ENCODE data around the gene KIF13A.

Gene KIF13A

GRCh38 chr6:17919496-17919895, 67.9 kb downstream of the KIF13A start:
- no peak for DNase-seq (ENCODE audit: low read depth in 1 of 2, low spot score in 1 of 2)
- Histone ChIP-seq H3K27me3 (ENCODE audit: insufficient read depth, poor library complexity, severe bottlenecking) (no peaks in the 10 kb centered on the region), H3K27ac (replicated peaks) (no peak overlapping the region), H3K4me3 (replicated peaks; ENCODE audit: insufficient read depth, low read length) (no peak overlapping the region)
- no peak for TF ChIP-seq POLR2AphosphoS5 (IDR thresholded peaks at IDR 0.05; ENCODE audit: low read depth)
- no peak for TF ChIP-seq SPI1 (IDR thresholded peaks at IDR 0.05; ENCODE audit: borderline replicate concordance, low read depth)
- TF ChIP-seq REST (IDR thresholded peaks at IDR 0.05; ENCODE audit: insufficient replicate concordance, low read depth): no peak
- TF ChIP-seq CTCF (IDR thresholded peaks at IDR 0.05; ENCODE audit: insufficient read depth, low read length): no peak
- TF ChIP-seq GABPA (IDR thresholded peaks at IDR 0.05; ENCODE audit: low read depth): no peak

GRCh38 chr6:17917837-17918763, 69.3 kb downstream of the KIF13A start:
- Histone ChIP-seq H3K4me3 (replicated peaks; ENCODE audit: insufficient read depth, low read length) (no peak overlapping the region), H3K27ac (replicated peaks) (no peak overlapping the region), H3K27me3 (ENCODE audit: insufficient read depth, poor library complexity, severe bottlenecking) (no peaks in the 10 kb centered on the region)
- DNase-seq (ENCODE audit: low read depth in 1 of 2, low spot score in 1 of 2): no peak
- TF ChIP-seq CTCF (IDR thresholded peaks at IDR 0.05; ENCODE audit: insufficient read depth, low read length) (no peak), POLR2AphosphoS5 (IDR thresholded peaks at IDR 0.05; ENCODE audit: low read depth) (no peak)

DNA sequence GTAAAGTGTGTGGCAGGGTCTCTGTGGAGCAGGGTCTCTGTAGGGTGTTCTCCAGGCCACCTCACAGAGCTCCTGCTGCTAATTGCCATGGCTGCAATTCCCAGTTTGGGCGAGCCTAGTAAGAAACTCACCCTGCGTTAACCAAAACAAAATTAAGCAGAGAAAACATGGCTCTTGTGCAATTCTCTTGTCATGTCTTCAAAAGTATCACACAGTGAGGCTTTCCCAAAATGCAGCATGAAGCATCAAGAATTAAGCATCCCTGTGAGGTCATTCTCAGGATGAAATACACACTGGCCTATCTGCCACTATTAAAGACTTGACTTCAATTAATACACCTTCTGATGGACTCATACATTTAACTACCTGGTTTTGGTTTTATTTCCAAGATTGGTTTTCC, 72.8 kb downstream of the KIF13A start:
- H3K4me3 ChIP-seq (replicated peaks; ENCODE audit: insufficient read depth, low read length): no peak overlapping the region
- TF ChIP-seq CTCF (IDR thresholded peaks at IDR 0.05; ENCODE audit: insufficient read depth, low read length) (no peak), REST (IDR thresholded peaks at IDR 0.05; ENCODE audit: insufficient replicate concordance, low read depth) (no peak), SPI1 (IDR thresholded peaks at IDR 0.05; ENCODE audit: borderline replicate concordance, low read depth) (no peak), GABPA (IDR thresholded peaks at IDR 0.05; ENCODE audit: low read depth) (no peak), POLR2AphosphoS5 (IDR thresholded peaks at IDR 0.05; ENCODE audit: low read depth) (no peak)
- no peak overlapping the region for H3K27ac ChIP-seq (replicated peaks)
- no peak for DNase-seq (ENCODE audit: low read depth in 1 of 2, low spot score in 1 of 2)
- H3K27me3 ChIP-seq (ENCODE audit: insufficient read depth, poor library complexity, severe bottlenecking): no peaks in the 10 kb centered on the region

Measured in HL-60 (cell line).